ENCODE data around the gene AREG. TPM values are rescaled to one million over a fixed set of nuclear protein-coding genes. Genes with fewer than 3 reads are reported as not detected.
A peak's percentile ranks its signal among the peaks of the same experiment; 100 is the strongest.

AREG gene
- total and polyA plus RNA-seq, 2 of the 13 experiments (the other 11 are each of a cell fraction or from before 2014, with no cell fraction given): 6.2 to 7.1 TPM

- H3K9me3 ChIP-seq (ENCODE audit: low read length): no peaks in the 10 kb centered on the region
- no peaks in the 10 kb centered on the region for H3K27me3 ChIP-seq (ENCODE audit: control insufficient read depth in 1 of 2, insufficient read depth in 2 of 2, low read length in 2 of 2)
- no peaks in the 10 kb centered on the region for H4K20me1 ChIP-seq (ENCODE audit: insufficient read depth, low read length)
- CTCF ChIA-PET (ENCODE audit: low intra/inter-chr PET ratio, low total read pairs): no interaction called here
- H2AFZ ChIP-seq (ENCODE audit: low read length): no peak overlapping the region
- no TSS peak for BruUV-seq (replicated peaks)
- WGBS (ENCODE audit: low lambda C conversion rate): 14% methylated on average over 4 of the region's 7 CpGs
- FAIRE-seq: no peak
- H3K4me1 ChIP-seq (ENCODE audit: insufficient read depth, low read length): 0 out of 2 replicates have a peak, but pooled peaks cover 9% of the 10 kb centered on the region
- DNase-seq (ENCODE audit: low spot score): peak; percentile 69
- H3K4me3 ChIP-seq (replicated peaks in 1 of 3; ENCODE audit: insufficient read depth in 1 of 3, low read depth in 2 of 3, low read length in 3 of 3): peak overlapping the region; percentile 9 to 41 (median 23); a peak in 4 of 6 replicates
- H3K4me2 ChIP-seq (ENCODE audit: low read depth, low read length): peak overlapping the region; percentile 64
- H3K9ac ChIP-seq (ENCODE audit: insufficient read depth, low read depth, low read length): no peak overlapping the region
- ATAC-seq: peak; percentile 99
- in situ Hi-C loops (cut with HindIII; ENCODE audit: extremely low pct_ligation_motif_present, low pct_unique_long_range_greater_than_20kb): no loop called here
- H3K27ac ChIP-seq (ENCODE audit: extremely low read length, insufficient read depth, low read length): no peak overlapping the region
- POLR2A ChIA-PET: no interaction called here
- H3K36me3 ChIP-seq (replicated peaks in 1 of 2; ENCODE audit: control insufficient read depth in 1 of 2, insufficient read depth in 2 of 2, low read length in 2 of 2): no peaks in the 10 kb centered on the region
- intact Hi-C loops (cut with micrococcal nuclease; ENCODE audit: unreplicated experiment): no loop called here
- no peaks in the 10 kb centered on the region for H3K79me2 ChIP-seq (ENCODE audit: insufficient read depth, low read length)
- TF ChIP-seq ZNF12 (CRISPR knock-in tag; IDR thresholded peaks at IDR 0.05) (no peak), HMG20B (CRISPR knock-in tag; conservative IDR thresholded peaks at IDR 0.05) (no peak), FOXO4 (CRISPR knock-in tag; conservative IDR thresholded peaks at IDR 0.05) (no peak), TBP (CRISPR knock-in tag; IDR thresholded peaks at IDR 0.05) (no peak), TAF1 (CRISPR knock-in tag; IDR thresholded peaks at IDR 0.05) (no peak), PRDM15 (CRISPR knock-in tag; IDR thresholded peaks at IDR 0.05) (no peak), ZNF770 (CRISPR knock-in tag; IDR thresholded peaks at IDR 0.05) (no peak), ZNF232 (CRISPR knock-in tag; IDR thresholded peaks at IDR 0.05; ENCODE audit: borderline replicate concordance) (no peak), SMC3 (IDR thresholded peaks at IDR 0.05; ENCODE audit: low read length) (no peak), FIP1L1 (IDR thresholded peaks at IDR 0.05; ENCODE audit: borderline replicate concordance, insufficient read depth, low read depth, low read length) (no peak), KMT2A (CRISPR knock-in tag; IDR thresholded peaks at IDR 0.05) (no peak), HNRNPUL1 (IDR thresholded peaks at IDR 0.05; ENCODE audit: low read depth, low read length) (no peak), NBN (conservative IDR thresholded peaks at IDR 0.05) (no peak), NFYC (CRISPR knock-in tag; IDR thresholded peaks at IDR 0.05) (peak; percentile 75), CREB1 (IDR thresholded peaks at IDR 0.05) (no peak), CREB1 (CRISPR knock-in tag; IDR thresholded peaks at IDR 0.05) (peak; percentile 46; the same call in 1 of the 2 replicates)
These were observed 11.3 kb upstream of the AREG start for GRCh38 chr4:74433541-74434172.

All from HepG2 (cell line).